K562 (cell line): ENCODE results near the gene FOXJ2. TPM values are rescaled to one million over a fixed set of nuclear protein-coding genes. Genes with fewer than 3 reads are reported as not detected.
A peak's percentile ranks its signal among the peaks of the same experiment; 100 is the strongest.

Source experiments
- ARID2 ChIP-seq: fragments of 450-650 bp; IDR thresholded peaks from 2 replicates; pipeline ENCODE4 v1.6.1; 2017; ENCODE audit warnings: antibody characterized with exemption, mild to moderate bottlenecking
- ARNT ChIP-seq, 2 experiments: fragments of 450-650 bp; IDR thresholded peaks; 2 replicates each; pipeline ENCODE4 v1.6.1; 2016; ENCODE audit warnings: mild to moderate bottlenecking in 1 of 2
- ATF3 ChIP-seq, 2 experiments: fragments of 450-650 bp in 1 of 2; sonication (generic) in 1 of 2; formaldehyde crosslinking in 1 of 2; IDR thresholded peaks in 1 of 2; conservative IDR thresholded peaks in 1 of 2; 2 replicates each; pipeline versions ENCODE4 v1.6.1 to v1.8.1; 2016 to 2023; ENCODE audit warnings: mild to moderate bottlenecking in 2 of 2, moderate library complexity in 2 of 2, inconsistent platforms in 1 of 2, missing genetic modification reagents in 1 of 2
- ATF7 ChIP-seq: fragments of 450-650 bp; IDR thresholded peaks from 2 replicates; pipeline ENCODE4 v1.7.1; 2014; ENCODE audit warnings: mild to moderate bottlenecking, moderate library complexity
- C11orf30 ChIP-seq: fragments of 450-650 bp; IDR thresholded peaks from 2 replicates; pipeline ENCODE4 v1.6.1; 2016; ENCODE audit warnings: low read depth, mild to moderate bottlenecking
- GTF2E2 ChIP-seq: fragments of 200-800 bp; sonication (Bioruptor generic); IDR thresholded peaks from 2 replicates; pipeline ENCODE4 v1.6.1; 2016; ENCODE audit warnings: missing genetic modification characterization, missing compliant biosample characterization
- HLTF ChIP-seq: fragments of 450-650 bp; IDR thresholded peaks from 2 replicates; pipeline ENCODE4 v1.6.1; 2016
- KLF10 ChIP-seq: fragments of 250-450 bp; sonication (Bioruptor Pico); IDR thresholded peaks from 2 replicates; pipeline ENCODE4 v1.6.1; 2021; ENCODE audit warnings: matching md5 sums
- KLF6 ChIP-seq: fragments of 250-450 bp; sonication (Bioruptor Pico); IDR thresholded peaks from 2 replicates; pipeline ENCODE4 v1.4.0; 2020; ENCODE audit warnings: mild to moderate bottlenecking, moderate library complexity, borderline replicate concordance
- NCOA4 ChIP-seq: fragments of 450-650 bp; IDR thresholded peaks from 2 replicates; pipeline ENCODE4 v1.6.1; 2018; ENCODE audit warnings: mild to moderate bottlenecking; ENCODE audit not compliant: partially characterized antibody
- NKRF ChIP-seq: fragments of 450-650 bp; IDR thresholded peaks from 2 replicates; pipeline ENCODE4 v1.6.1; 2016; ENCODE audit warnings: borderline replicate concordance
- RBM22 ChIP-seq: fragments of 200-400 bp; formaldehyde crosslinking; IDR thresholded peaks from 2 replicates; pipeline ENCODE4 v1.6.1; 2018; ENCODE audit warnings: low read length, low read depth; ENCODE audit not compliant: poor library complexity, severe bottlenecking
- RNF219 ChIP-seq: fragments of 250-450 bp; sonication (Bioruptor Pico); IDR thresholded peaks from 2 replicates; pipeline ENCODE4 v1.5.0; 2022; ENCODE audit warnings: mild to moderate bottlenecking
- SIN3B ChIP-seq: fragments of 450-650 bp; IDR thresholded peaks from 2 replicates; pipeline ENCODE4 v1.6.1; 2017; ENCODE audit warnings: low read depth, mild to moderate bottlenecking, moderate library complexity
- SMARCA5 ChIP-seq: fragments of 450-650 bp; IDR thresholded peaks from 2 replicates; pipeline ENCODE4 v1.6.1; 2016
- SP2 ChIP-seq: IDR thresholded peaks from 2 replicates; pipeline ENCODE4 v1.6.1; 2011; ENCODE audit warnings: mild to moderate bottlenecking, low read depth, low read length, moderate library complexity; ENCODE audit not compliant: poor library complexity, severe bottlenecking; ENCODE audit errors: extremely low read depth
- SRSF3 ChIP-seq: fragments of 200-400 bp; formaldehyde crosslinking; IDR thresholded peaks from 2 replicates; pipeline ENCODE4 v1.6.1; 2016; ENCODE audit warnings: mild to moderate bottlenecking, low read length, moderate library complexity; ENCODE audit not compliant: insufficient read depth
- XRCC4 ChIP-seq: IDR thresholded peaks from one replicate; pipeline ENCODE4 v1.6.1; 2011; ENCODE audit not compliant: insufficient read depth, insufficient read length; ENCODE audit errors: extremely low read depth
- YY1 ChIP-seq, 3 experiments: IDR thresholded peaks; 2 replicates each; pipeline ENCODE4 v1.6.1; 2011; ENCODE audit warnings: low read length in 2 of 3, mild to moderate bottlenecking in 2 of 3, moderate library complexity in 2 of 3, borderline replicate concordance in 1 of 3, control low read depth in 1 of 3, low read depth in 1 of 3; ENCODE audit not compliant: insufficient read depth in 3 of 3, insufficient replicate concordance in 2 of 3, control insufficient read depth in 1 of 3, insufficient read length in 1 of 3; ENCODE audit errors: extremely low read depth in 1 of 3
- ZNF41 ChIP-seq: fragments of 250-450 bp; sonication (Bioruptor Pico); conservative IDR thresholded peaks from 2 replicates; pipeline ENCODE4 v1.4.0; 2020; ENCODE audit warnings: mild to moderate bottlenecking
- ZNF668 ChIP-seq: fragments of 250-450 bp; sonication (Bioruptor Pico); IDR thresholded peaks from 2 replicates; pipeline ENCODE4 v1.8.0; 2022; ENCODE audit warnings: mild to moderate bottlenecking, inconsistent platforms
- ZNF740 ChIP-seq, 3 experiments: fragments of 200-800 bp in 1 of 3; sonication (Bioruptor generic) in 1 of 3; sonication (generic) in 1 of 3; formaldehyde crosslinking in 1 of 3; IDR thresholded peaks; 2 replicates each; pipeline versions ENCODE4 v1.6.1 to v1.8.0; 2016 to 2022; ENCODE audit warnings: mild to moderate bottlenecking in 2 of 3, missing compliant biosample characterization in 2 of 3, missing genetic modification characterization in 2 of 3, missing genetic modification reagents in 1 of 3
- polyA plus RNA-seq, 8 experiments: library from polyadenylated mRNA; depleted of rRNA in 4 of 8; stranded (reverse) in 5 of 8; unstranded in 3 of 8; fragments of >200 nt; fragmentation: Nextera tagmentation in 2 of 8; fragmentation: Illumina TruSeq in 1 of 8; extraction: Ambion mirVana in 2 of 8; extraction: Trizol in 1 of 8; gene quantifications; 2 replicates each; pipeline versions ENCODE4 v1.2.1 to v1.2.3, GENCODE V29; 2011 to 2014; ENCODE audit warnings: inconsistent platforms in 1 of 8, missing spikeins in 1 of 8
- total RNA-seq, 7 experiments: library from RNA; depleted of rRNA in 6 of 7; stranded (reverse); fragments of >200 nt in 6 of 7; fragmentation: Illumina TruSeq in 2 of 7; extraction: Trizol in 2 of 7; gene quantifications; 2 replicates each; pipeline versions ENCODE4 v1.2.1 to v1.2.3, GENCODE V29; 2011 to 2021; ENCODE audit warnings: low replicate concordance in 1 of 7

FOXJ2 gene
- total and polyA plus RNA-seq, 9 of the 15 experiments (the other 6 are each of a cell fraction or from before 2014, with no cell fraction given), result 1.0 to 7.5 (median 2.4) TPM

GRCh38 chr12:8026291-8026900 is 6.1 kb upstream of the FOXJ2 start (continued):
- no peak for TF ChIP-seq XRCC4
- no peak for TF ChIP-seq ZNF740 (CRISPR knock-in tag; IDR thresholded peaks at IDR 0.05)
- TF ChIP-seq ZNF740 (tag; IDR thresholded peaks at IDR 0.05), result no peak
- 0 out of 2 replicates have a peak, but pooled peaks have one; percentile 23 for TF ChIP-seq SIN3B
- TF ChIP-seq KLF6 (CRISPR knock-in tag), result no peak
- TF ChIP-seq GTF2E2 (tag), result no peak
- peak; percentile 71 for TF ChIP-seq ATF7
- no peak for TF ChIP-seq ZNF668
- no peak for TF ChIP-seq NCOA4
- TF ChIP-seq RBM22, result no peak
- no peak for TF ChIP-seq SMARCA5
- TF ChIP-seq ATF3 (IDR thresholded peaks at IDR 0.05), result peak; percentile 74
- TF ChIP-seq ATF3 (CRISPR knock-in tag; conservative IDR thresholded peaks at IDR 0.05), result no peak
- peak; percentile 72 for TF ChIP-seq SP2
- TF ChIP-seq NKRF, result no peak
- no peak for TF ChIP-seq KLF10 (CRISPR knock-in tag)
- no peak for TF ChIP-seq RNF219
- no peak for TF ChIP-seq HLTF
- 0 out of 4 replicates have a peak, but pooled peaks of 1 of the 2 experiments have one; percentile 24 for TF ChIP-seq ARNT (IDR thresholded peaks at IDR 0.05)
- TF ChIP-seq ZNF41 (CRISPR knock-in tag), result no peak
- no peak for TF ChIP-seq SRSF3
- peak in 1 of 3 experiments; percentile 4 for TF ChIP-seq YY1 (IDR thresholded peaks at IDR 0.05; ENCODE audit: borderline replicate concordance in 1 of 3, control insufficient read depth in 1 of 3, extremely low read depth in 1 of 3, insufficient read depth in 3 of 3, insufficient read length in 1 of 3, insufficient replicate concordance in 2 of 3, low read depth in 1 of 3, low read length in 2 of 3)
- TF ChIP-seq C11orf30, result no peak
- no peak for TF ChIP-seq ARID2
